ENCODE results near the gene HRH1.
"Not testable (repeated sequence)": the region's sequence is repeated elsewhere in the genome, so short reads cannot be mapped to it uniquely, and the experiment has no call there.

HRH1 gene

GRCh38 chr3:11154036-11154952 lies at the start of gene HRH1:
Gene HRH1, plus strand, starts transcription at chr3:11154493. Its CDS starts 104,545 bp downstream, at chr3:11259038.
- peak; percentile 8 to 13 for DNase-seq

DNA sequence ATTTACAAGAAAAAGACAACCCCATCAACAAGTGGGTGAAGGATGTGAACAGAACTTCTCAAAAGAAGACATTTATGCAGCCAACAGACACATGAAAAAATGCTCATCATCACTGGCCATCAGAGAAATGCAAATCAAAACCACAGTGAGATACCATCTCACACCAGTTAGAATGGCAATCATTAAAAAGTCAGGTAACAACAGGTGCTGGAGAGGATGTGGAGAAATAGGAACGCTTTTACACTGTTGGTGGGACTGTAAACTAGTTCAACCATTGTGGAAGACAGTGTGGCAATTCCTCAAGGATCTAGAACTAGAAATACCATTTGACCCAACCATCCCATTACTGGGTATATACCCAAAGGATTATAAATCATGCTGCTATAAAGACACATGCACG lies 41.0 kb upstream of the HRH1 start:
- DNase-seq, result not testable (repeated sequence)

DNA sequence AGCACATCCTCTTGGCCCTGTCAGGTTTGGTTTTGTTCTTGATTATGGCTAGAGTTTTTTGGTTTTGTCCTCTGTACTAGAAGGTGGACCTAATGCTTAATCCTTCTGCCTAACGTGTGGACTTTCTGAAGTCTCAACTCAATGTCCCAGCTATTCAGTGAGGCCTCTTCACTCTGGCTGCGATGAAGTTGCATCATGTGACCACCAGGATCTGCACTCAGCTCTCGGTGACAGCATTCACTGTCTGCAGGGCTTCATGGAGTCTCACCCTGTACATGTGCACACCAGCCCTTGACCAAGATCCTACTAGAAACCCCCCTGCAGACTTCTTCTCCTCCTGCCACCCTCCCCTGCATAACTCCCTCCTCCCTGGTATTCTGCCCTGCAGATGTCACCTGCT lies 38.7 kb upstream of the HRH1 start:
- no peak for DNase-seq

GRCh38 chr3:11116336-11117059 lies 37.8 kb upstream of the HRH1 start:
- no peak for DNase-seq

- DNase-seq, result no peak
Measured at GRCh38 chr3:11117591-11117990, 36.7 kb upstream of the HRH1 start.

DNA sequence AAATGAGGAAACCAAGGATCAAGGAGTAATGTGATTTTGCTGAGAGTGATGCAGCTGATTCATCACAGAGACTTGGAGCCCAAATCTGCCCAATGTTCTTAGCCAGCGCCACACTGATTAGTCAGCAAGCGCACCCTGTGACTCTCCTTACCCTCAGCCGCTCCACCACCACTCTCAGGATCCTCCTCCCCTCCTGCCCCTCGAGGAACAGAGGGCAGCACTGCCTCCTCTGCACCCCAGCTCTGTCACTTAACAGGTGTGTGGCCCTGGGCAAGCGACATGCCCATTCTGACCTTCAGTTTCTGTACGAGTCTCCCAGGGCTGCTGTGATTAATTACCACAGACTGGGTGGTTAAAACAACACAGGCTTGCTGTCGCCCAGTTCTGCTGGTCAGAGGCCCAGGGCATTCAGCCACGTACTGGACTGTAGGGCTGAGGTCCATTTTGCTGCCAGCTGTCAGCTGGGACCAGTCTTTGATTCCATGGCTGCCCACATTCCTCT lies 36.1 kb upstream of the HRH1 start:
- DNase-seq, result no peak

GRCh38 chr3:11120091-11120805 lies 34.0 kb upstream of the HRH1 start:
- no peak for DNase-seq

DNA sequence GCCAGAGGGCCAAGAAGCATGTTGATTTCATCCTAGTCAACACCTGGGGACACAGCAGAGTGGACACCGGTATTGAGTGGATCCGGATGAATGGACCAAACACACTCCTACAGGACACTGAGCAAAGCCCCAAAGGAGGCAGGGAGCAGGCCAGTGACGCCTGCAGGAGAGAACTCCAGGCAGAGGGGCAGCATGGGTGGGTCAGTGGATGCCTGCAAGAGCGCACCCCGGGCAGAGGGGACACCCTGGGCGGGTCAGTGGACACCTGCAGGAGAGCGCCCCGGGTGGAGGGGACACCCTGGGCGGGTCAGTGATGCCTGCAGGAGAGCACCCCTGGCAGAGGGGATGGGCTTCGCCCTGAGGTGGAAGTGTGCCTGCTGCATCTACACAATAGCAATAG lies 27.6 kb upstream of the HRH1 start:
- DNase-seq, result no peak

DNA sequence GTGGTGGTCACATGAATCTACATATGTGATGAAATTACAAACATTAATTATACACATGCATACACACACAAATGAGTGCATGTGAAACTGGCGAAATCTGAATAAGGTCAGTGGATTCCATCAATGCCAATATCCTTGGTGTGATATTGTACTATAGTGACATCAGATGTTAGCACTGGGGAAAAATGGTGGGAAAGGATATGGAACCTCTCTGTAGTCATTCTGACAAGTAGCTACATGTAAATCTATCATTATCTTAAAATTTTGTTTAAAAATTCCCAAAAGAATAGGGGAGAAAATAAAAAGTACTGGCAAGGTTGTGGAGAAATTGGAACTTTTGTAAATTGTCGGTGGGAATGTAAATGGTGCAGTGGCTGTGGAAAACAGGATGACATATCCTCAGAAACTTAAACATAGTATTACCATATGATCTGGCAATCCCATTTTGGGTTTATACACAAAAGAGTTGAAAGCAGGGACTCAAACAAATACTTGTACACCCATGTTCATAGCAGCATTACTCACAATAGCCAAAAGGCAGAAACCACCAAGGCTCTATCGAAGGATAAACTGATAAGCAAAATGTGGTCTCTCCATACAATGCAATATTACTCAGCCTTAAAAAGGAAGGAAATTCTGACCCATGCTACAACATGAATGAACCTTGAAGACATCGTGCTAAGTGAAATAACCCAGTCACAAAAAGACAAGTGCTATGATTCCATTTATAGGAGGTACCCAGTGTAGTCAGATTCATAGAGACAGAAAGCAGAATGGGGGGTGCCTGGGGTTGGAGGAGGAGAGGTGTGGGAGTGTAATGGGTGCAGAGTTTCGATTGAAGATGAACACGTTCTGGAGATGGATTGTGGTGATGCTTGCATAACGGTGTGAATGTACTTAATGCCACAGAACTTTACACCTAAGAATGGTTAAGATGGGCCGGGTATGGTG lies 25.3 kb upstream of the HRH1 start:
- no peak for DNase-seq

DNA sequence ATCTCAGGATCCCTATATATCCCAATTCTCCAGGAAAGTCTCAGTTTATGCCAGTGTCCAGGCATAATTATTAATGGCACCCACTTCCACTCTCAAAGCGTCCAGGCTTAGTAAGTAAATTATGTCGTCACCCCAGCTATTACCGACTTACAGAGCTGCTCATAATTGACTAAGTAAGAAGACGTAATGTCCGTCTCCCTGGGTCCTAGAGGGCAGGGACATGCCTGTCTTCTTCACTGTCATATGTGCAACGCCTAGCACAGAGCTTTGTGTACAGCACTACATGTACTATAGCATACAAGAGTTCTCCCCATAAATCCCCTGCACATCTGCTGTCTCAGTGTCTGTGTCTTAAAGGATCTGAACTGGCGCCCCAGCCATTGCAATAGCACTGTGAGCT lies 23.9 kb upstream of the HRH1 start:
- DNase-seq, result no peak

DNA sequence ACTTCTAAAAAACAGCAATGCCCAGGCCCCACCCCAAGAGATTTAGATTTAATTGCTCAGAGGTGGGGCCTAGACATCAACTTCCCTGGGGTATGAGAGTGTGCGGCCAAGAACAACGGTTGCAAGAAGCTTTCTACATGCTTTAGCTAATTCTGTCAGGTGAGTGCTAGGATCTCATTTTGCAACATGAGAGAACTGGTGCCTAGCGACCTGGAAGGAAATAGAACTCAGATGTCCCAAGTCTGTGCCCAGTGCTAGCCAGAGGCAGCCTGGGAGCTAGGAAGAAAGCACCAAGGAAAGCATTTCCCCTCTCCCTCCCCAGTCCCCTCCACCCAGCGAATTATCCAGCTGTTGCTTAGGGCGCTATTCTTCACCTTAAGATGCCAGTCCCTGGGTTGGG lies 22.9 kb upstream of the HRH1 start:
- no peak for DNase-seq

- DNase-seq, result not testable (repeated sequence)
Measured at GRCh38 chr3:11131886-11132285, 22.4 kb upstream of the HRH1 start.

GRCh38 chr3:11132861-11133260 lies 21.4 kb upstream of the HRH1 start:
- DNase-seq, result no peak

DNA sequence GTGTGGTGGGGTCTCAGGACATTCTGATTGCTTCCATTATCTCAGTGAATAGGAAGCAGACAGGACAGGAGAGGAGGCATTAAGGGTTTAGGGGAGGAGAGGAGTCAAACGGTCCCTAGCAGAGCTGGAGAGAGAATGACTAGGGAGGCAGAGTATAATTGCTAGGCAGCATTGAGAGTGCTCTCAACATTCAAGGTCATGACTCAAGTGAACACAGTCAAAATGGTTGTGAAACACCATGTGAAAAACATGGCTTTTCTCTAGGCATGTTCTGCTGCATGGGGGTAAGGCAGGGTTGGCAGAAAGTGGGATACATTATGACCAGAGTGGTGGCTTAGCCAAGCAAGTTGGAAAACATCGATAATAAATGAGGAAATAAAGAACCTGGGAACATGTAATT lies 19.5 kb upstream of the HRH1 start:
- no peak for DNase-seq

GRCh38 chr3:11136116-11136515 lies 18.2 kb upstream of the HRH1 start:
- DNase-seq, result no peak

DNA sequence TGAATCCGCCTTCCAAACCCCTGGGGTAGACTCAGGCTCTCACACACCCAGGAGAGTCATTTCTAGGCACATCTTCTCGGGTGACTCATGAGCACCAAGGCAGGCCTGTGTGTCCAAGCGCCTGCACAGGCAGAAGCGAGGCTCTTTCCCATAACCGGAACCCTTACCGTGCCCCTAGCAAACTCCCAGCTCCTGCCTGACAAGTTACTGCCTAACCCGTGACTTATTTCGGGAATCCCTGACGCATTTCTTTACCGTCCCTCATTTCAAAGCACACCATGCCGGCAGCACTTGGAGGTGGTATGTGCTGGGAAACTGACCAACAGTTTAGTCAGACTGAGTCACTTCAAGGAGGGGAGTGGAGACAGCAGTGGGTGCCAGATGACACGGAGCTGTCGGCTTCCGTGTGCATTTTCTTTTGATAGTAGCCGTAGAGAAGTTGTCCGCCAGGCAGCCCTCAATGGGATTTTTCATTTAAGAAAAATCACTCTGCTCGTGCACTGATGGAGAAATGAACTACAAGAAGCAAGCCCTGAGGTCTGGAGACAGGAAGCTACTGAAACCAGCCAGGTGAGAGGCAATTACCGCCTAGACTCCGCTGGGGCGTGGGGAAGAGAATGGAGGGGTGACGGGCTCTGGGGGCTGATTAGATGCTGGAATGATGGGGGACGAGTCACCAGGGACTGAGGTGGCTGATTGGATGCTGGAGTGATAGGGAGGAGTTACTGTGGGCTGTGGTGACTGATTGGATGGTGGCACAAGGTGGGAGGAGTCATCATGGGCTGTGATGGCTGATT lies 17.3 kb upstream of the HRH1 start:
- no peak for DNase-seq

DNA sequence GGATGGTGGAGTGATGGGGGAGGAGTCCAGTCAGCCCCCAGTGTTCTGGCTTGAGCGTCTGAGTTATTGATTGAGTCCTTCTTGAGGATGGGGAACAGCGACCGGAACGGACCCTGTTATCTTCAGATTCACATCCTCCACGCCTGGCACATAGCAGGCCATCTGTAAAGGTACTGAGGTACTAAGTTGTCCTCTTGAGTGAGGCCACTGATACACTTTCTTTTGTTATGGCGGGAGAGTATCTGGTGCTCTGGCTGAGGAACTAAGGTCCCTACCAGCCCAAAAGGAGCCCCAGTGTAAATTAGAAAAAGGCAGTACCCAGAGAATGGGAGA lies 16.7 kb upstream of the HRH1 start:
- no peak for DNase-seq

GRCh38 chr3:11138371-11138770 lies 15.9 kb upstream of the HRH1 start:
- DNase-seq, result no peak

DNA sequence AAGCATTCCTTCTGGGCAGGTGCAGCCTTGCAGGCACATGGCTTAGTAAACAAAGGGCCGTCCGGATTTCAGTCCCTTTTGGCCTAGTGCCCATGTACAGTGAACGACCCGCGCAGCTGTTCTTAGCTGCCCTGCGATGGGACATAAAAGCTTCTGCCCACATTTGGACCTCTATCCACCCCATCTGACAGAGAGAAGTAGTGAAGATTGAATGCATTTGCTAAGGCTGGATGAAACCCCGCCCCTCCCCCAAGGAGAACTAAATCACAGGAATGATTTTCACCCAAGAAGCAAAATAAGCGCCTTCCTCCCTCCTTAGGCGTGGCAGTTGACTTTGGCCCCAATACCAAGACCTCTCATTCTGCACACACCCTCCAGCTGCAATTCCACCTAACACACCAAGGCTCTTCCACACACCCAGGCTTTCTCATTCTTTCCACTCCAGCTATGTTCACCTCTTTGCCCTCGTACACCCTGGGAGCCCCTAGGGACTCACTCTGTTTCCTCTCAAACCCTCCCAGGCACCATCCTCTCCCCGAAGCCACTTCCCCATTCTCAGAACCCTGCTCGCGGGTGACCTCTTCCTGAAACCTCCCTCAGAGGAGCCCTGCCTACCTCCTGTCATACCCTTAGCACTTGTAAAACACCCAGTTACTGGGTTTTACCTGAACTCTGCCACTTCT lies 14.1 kb upstream of the HRH1 start:
- DNase-seq, result no peak

DNA sequence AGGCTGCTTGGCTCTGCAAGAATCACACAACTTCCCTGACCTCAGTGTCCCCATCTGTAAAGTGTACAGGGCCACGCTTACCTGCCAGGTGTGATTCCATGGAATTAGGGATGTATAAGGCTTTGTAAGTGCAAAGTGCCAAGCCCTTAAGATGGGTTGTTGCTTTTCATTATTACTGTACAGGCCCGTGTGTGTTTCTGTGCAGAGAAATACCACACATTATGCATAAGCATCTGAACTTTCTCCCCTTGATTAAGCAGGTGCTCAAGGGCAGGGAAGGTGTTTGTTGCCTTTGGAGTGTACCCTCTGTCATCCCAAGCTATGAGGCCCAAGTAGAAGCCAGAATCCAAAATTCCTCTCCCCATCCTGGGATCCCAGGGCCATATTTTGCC lies 13.6 kb upstream of the HRH1 start:
- no peak for DNase-seq

DNA sequence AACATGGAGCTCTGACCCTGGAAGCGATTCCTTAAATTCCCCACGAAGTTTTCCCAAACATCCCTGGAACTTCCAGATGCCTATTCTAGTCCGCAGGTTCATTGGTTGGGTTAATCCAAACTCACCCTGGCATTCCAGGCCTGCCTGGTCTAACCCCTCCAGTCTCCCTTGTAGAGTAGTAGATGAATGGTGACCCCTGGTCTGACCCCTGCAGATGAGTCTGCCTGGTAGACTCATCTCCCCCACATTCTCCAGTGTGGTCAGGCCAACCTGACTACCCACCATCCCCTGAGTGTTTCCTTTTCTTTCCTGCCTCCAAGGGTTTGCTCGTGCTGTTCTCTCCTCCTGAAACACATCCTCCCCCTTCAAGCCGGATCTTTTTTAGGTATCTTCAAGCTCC lies 10.8 kb upstream of the HRH1 start:
- DNase-seq, result no peak
